Smooth muscle cell (in vitro differentiated cells): ENCODE measurements around the gene RAD51C. TPM values are rescaled to one million over a fixed set of nuclear protein-coding genes. Genes with fewer than 3 reads are reported as not detected.
"Not testable (repeated sequence)": the region's sequence is repeated elsewhere in the genome, so short reads cannot be mapped to it uniquely, and the experiment has no call there.

Source experiments
- DNase-seq: peaks from one replicate; lab custom pipeline; 2025; ENCODE audit not compliant: unreplicated experiment; lab: John Stamatoyannopoulos, UW
- H2AFZ ChIP-seq: fragments of 200-600 bp; sonication (generic); 2 replicates; pipeline ENCODE4 v1.6.0; 2016; ENCODE audit warnings: antibody characterized with exemption, low read depth, mild to moderate bottlenecking
- H3F3A ChIP-seq: fragments of 200-600 bp; sonication (generic); 2 replicates; pipeline ENCODE4 v1.6.0; 2017; ENCODE audit warnings: antibody characterized with exemption, low read depth
- H3K27ac ChIP-seq: fragments of 200-600 bp; sonication (generic); 2 replicates; pipeline ENCODE4 v1.5.1; 2016; ENCODE audit warnings: low read depth, mild to moderate bottlenecking
- H3K27me3 ChIP-seq: fragments of 200-600 bp; sonication (generic); 2 replicates; pipeline ENCODE4 v1.6.1; 2016; ENCODE audit warnings: low read depth, mild to moderate bottlenecking
- H3K36me3 ChIP-seq: fragments of 200-600 bp; sonication (generic); 2 replicates; pipeline ENCODE4 v1.5.1; 2016; ENCODE audit warnings: low read depth
- H3K4me1 ChIP-seq: fragments of 200-600 bp; sonication (generic); 2 replicates; pipeline ENCODE4 v1.5.1; 2016; ENCODE audit warnings: low read depth
- H3K4me2 ChIP-seq: fragments of 200-600 bp; sonication (generic); 2 replicates; pipeline ENCODE4 v1.6.0; 2016; ENCODE audit warnings: mild to moderate bottlenecking
- H3K4me3 ChIP-seq: fragments of 200-600 bp; sonication (generic); 2 replicates; pipeline ENCODE4 v1.5.1; 2016; ENCODE audit warnings: mild to moderate bottlenecking
- H3K79me2 ChIP-seq: fragments of 200-600 bp; sonication (generic); 2 replicates; pipeline ENCODE4 v1.6.0; 2016; ENCODE audit warnings: low read depth, mild to moderate bottlenecking
- H3K9ac ChIP-seq: fragments of 200-600 bp; sonication (generic); 2 replicates; pipeline ENCODE4 v1.6.0; 2016; ENCODE audit warnings: low read depth
- H3K9me3 ChIP-seq: fragments of 200-600 bp; sonication (generic); replicated peaks from 2 replicates; pipeline ENCODE4 v1.5.1; 2016; ENCODE audit warnings: low read depth
- H4K20me1 ChIP-seq: fragments of 200-600 bp; sonication (generic); 2 replicates; pipeline ENCODE4 v1.6.0; 2016; ENCODE audit warnings: low read depth
- CTCF ChIP-seq: fragments of 200-600 bp; sonication (generic); IDR thresholded peaks from 2 replicates; pipeline ENCODE4 v1.5.1; 2017; ENCODE audit warnings: borderline replicate concordance, mild to moderate bottlenecking, antibody characterized with exemption; ENCODE audit not compliant: insufficient read depth, poor library complexity, severe bottlenecking
- WGBS: methylation state at CpG from one replicate; pipeline ENCODE4 v1.1.7; 2016; ENCODE audit warnings: low lambda C conversion rate; 5-methylcytosine and 5-hydroxymethylcytosine counted together
- polyA plus RNA-seq: library from polyadenylated mRNA; unstranded; fragments of >200 nt; fragmentation: Nextera tagmentation; extraction: Ambion mirVana; gene quantifications from 2 replicates; pipeline ENCODE4 v1.2.1, GENCODE V29; 2016
- total RNA-seq: library from RNA; depleted of rRNA; stranded (reverse); fragments of >200 nt; gene quantifications from 2 replicates; pipeline ENCODE4 v1.2.3, GENCODE V29; 2014

The RAD51C gene
- total and polyA plus RNA-seq, 2 experiments from 2014 or later, result 20.9 to 27.1 TPM

GRCh38 chr17:58763263-58763662 is 70.9 kb downstream of the RAD51C start:
- Histone ChIP-seq H4K20me1 (no peaks in the 10 kb centered on the region), H3K79me2 (no peaks in the 10 kb centered on the region), H3K4me2 (no peak overlapping the region), H3K9me3 (no peaks in the 10 kb centered on the region), H3K4me1 (no peaks in the 10 kb centered on the region), H3F3A (no peaks in the 10 kb centered on the region), H3K27ac (no peak overlapping the region), H3K9ac (no peak overlapping the region), H3K36me3 (no peaks in the 10 kb centered on the region), H2AFZ (no peak overlapping the region), H3K4me3 (no peak overlapping the region), H3K27me3 (peaks cover 32% of the 10 kb centered on the region)
- DNase-seq, result no peak
- WGBS, result 87% methylated on average over 1 of the region's 1 CpG
- TF ChIP-seq CTCF, result no peak

- Histone ChIP-seq H3K9me3 (no peaks in the 10 kb centered on the region), H3K27ac (no peak overlapping the region), H3K4me1 (no peaks in the 10 kb centered on the region), H3F3A (no peaks in the 10 kb centered on the region), H3K27me3 (peaks cover 21% of the 10 kb centered on the region), H3K79me2 (no peaks in the 10 kb centered on the region), H3K4me3 (no peak overlapping the region), H2AFZ (no peak overlapping the region), H3K9ac (no peak overlapping the region), H3K4me2 (no peak overlapping the region), H3K36me3 (no peaks in the 10 kb centered on the region), H4K20me1 (no peaks in the 10 kb centered on the region)
- 93% methylated on average over 5 of the region's 5 CpGs for WGBS
- no peak for TF ChIP-seq CTCF
- no peak for DNase-seq
These were observed 72.0 kb downstream of the RAD51C start for GRCh38 chr17:58764373-58764772.

- H3K9ac ChIP-seq, H3K4me1 ChIP-seq, H2AFZ ChIP-seq, H3F3A ChIP-seq, H3K9me3 ChIP-seq, H3K36me3 ChIP-seq, H3K4me3 ChIP-seq, H4K20me1 ChIP-seq, H3K4me2 ChIP-seq, H3K79me2 ChIP-seq, H3K27me3 ChIP-seq, H3K27ac ChIP-seq, DNase-seq: not testable (repeated sequence)
- WGBS, result 79% methylated on average over 5 of the region's 5 CpGs
These were observed 86.1 kb downstream of the RAD51C start for GRCh38 chr17:58778482-58778881.

- no peaks in the 10 kb centered on the region for H3K36me3 ChIP-seq
- no peaks in the 10 kb centered on the region for H3K79me2 ChIP-seq
- TF ChIP-seq CTCF, result no peak
- H3K4me3 ChIP-seq, result no peak overlapping the region
- H3K27me3 ChIP-seq, result no peaks in the 10 kb centered on the region
- H3K4me2 ChIP-seq, result no peak overlapping the region
- H3K27ac ChIP-seq, result no peak overlapping the region
- no peaks in the 10 kb centered on the region for H3F3A ChIP-seq
- H4K20me1 ChIP-seq, result no peaks in the 10 kb centered on the region
- H2AFZ ChIP-seq, result no peak overlapping the region
- no peaks in the 10 kb centered on the region for H3K9me3 ChIP-seq
- DNase-seq, result no peak
- H3K9ac ChIP-seq, result no peak overlapping the region
- WGBS, result 75% methylated on average over 1 of the region's 1 CpG
- no peaks in the 10 kb centered on the region for H3K4me1 ChIP-seq
These were observed 87.0 kb downstream of the RAD51C start for GRCh38 chr17:58779446-58779845.
